Kidney (tissue), 14 donors: ENCODE results near the gene DLG4. TPM values are rescaled to one million over a fixed set of nuclear protein-coding genes. Genes with fewer than 3 reads are reported as not detected.

Experiments
- DNase-seq, 5 donors: peaks; one replicate each; pipeline ENCODE4 v3.0.0-alpha.2; 2013 to 2020
- FAIRE-seq: peaks from 2 replicates; lab custom pipeline; 2012; peaks lifted over from hg19 to GRCh38; lab: Jason Lieb, UNC
- H3K27ac ChIP-seq, 2 donors: one replicate each; pipeline ENCODE4 v1.7.0; 2013; ENCODE audit warnings: low read depth in 2 of 2, low read length in 2 of 2, inconsistent platforms in 1 of 2
- H3K27me3 ChIP-seq: one replicate; pipeline ENCODE4 v1.7.1; 2013; ENCODE audit warnings: low read length, inconsistent platforms; ENCODE audit not compliant: control insufficient read depth, insufficient read depth
- H3K36me3 ChIP-seq, 3 donors: one replicate each; pipeline versions ENCODE4 v1.7.0 to v1.7.1; 2013; ENCODE audit warnings: low read length in 3 of 3, control low read depth in 1 of 3, inconsistent platforms in 1 of 3; ENCODE audit not compliant: insufficient read depth in 3 of 3, control insufficient read depth in 2 of 3
- H3K4me1 ChIP-seq, 3 donors: one replicate each; pipeline versions ENCODE4 v1.7.0 to v1.7.1; 2013; ENCODE audit warnings: low read length in 3 of 3, inconsistent platforms in 1 of 3, low read depth in 1 of 3; ENCODE audit not compliant: control insufficient read depth in 2 of 3, insufficient read depth in 2 of 3
- H3K4me3 ChIP-seq, 3 donors: one replicate each; pipeline versions ENCODE4 v1.7.0 to v1.8.1; 2013; ENCODE audit warnings: low read length in 3 of 3, control low read depth in 1 of 3, inconsistent platforms in 1 of 3
- H3K9ac ChIP-seq, 3 donors: one replicate each; pipeline versions ENCODE4 v1.7.0 to v1.7.1; 2013; ENCODE audit warnings: low read length in 3 of 3, control low read depth in 1 of 3, inconsistent platforms in 1 of 3
- H3K9me3 ChIP-seq, 3 donors: one replicate each; pipeline versions ENCODE4 v1.7.0 to v1.7.1; 2013; ENCODE audit warnings: low read length in 3 of 3, control low read depth in 1 of 3, inconsistent platforms in 1 of 3; ENCODE audit not compliant: control insufficient read depth in 2 of 3, insufficient read depth in 1 of 3
- intact Hi-C: fragments of 100-400 bp; cut with DNase I; formaldehyde crosslinking; loops from one replicate; pipeline ENCODE4 v1.11.1; 2022
- polyA plus RNA-seq: library from polyadenylated mRNA; stranded (reverse); fragments of 350-450 nt; fragmentation: Illumina TruSeq; extraction: RNeasy Lipid Tissue Mini Kit (QIAGEN cat#74804); gene quantifications from one replicate; pipeline ENCODE4 v1.2.3, GENCODE V29; 2014; ENCODE audit warnings: low read depth, low replicate concordance; ENCODE audit not compliant: insufficient read depth
- total RNA-seq: library from RNA; stranded (reverse); fragmentation: NEBNext Ultra II Directional; extraction: Animal tissue kit (Norgen Biotek cat#: 25700); gene quantifications from one replicate; pipeline ENCODE4 v1.2.1, GENCODE V29; 2021
- TF ChIP-seq, protein P1 (sequence below): IDR thresholded peaks from 3 replicates; pipeline ENCODE4 v1.5.1; 2012; ENCODE audit warnings: mild to moderate bottlenecking, moderate library complexity, borderline replicate concordance; ENCODE audit not compliant: insufficient read depth; ENCODE audit errors: extremely low read depth
- donor health status: control.
- donor health status: control.
- donor health status: control.
- donor health status: control.
- donor health status: control.
- donor health status: DM: yes; HTN: yes; CAD: no.
- donor health status: Normal renal cell carcinoma (clear cell type).

Gene DLG4
- total and polyA plus RNA-seq, 2 donors from 2014 or later = 6.6 to 18.9 TPM

GRCh38 chr17:7262935-7263800, 43.5 kb upstream of the DLG4 start:
- H3K36me3 ChIP-seq = peaks cover 0 to 2% (median 0%) of the 10 kb centered on the region in 3 donors
- H3K4me3 ChIP-seq = peak overlapping the region; percentile 53 to 74 (median 72)
- no peaks in the 10 kb centered on the region for H3K9me3 ChIP-seq
- intact Hi-C loops = no loop called here
- peak; percentile 78 to 91 (median 87) for DNase-seq
- peak overlapping the region; percentile 46 to 77 (median 49) for H3K9ac ChIP-seq
- FAIRE-seq = no peak
- peaks cover 0 to 21% (median 3%) of the 10 kb centered on the region in 3 donors for H3K4me1 ChIP-seq
- TF ChIP-seq, protein P1, sequence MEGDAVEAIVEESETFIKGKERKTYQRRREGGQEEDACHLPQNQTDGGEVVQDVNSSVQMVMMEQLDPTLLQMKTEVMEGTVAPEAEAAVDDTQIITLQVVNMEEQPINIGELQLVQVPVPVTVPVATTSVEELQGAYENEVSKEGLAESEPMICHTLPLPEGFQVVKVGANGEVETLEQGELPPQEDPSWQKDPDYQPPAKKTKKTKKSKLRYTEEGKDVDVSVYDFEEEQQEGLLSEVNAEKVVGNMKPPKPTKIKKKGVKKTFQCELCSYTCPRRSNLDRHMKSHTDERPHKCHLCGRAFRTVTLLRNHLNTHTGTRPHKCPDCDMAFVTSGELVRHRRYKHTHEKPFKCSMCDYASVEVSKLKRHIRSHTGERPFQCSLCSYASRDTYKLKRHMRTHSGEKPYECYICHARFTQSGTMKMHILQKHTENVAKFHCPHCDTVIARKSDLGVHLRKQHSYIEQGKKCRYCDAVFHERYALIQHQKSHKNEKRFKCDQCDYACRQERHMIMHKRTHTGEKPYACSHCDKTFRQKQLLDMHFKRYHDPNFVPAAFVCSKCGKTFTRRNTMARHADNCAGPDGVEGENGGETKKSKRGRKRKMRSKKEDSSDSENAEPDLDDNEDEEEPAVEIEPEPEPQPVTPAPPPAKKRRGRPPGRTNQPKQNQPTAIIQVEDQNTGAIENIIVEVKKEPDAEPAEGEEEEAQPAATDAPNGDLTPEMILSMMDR = no peak
- H3K27ac ChIP-seq = peak overlapping the region; percentile 88 to 89
- H3K27me3 ChIP-seq = no peaks in the 10 kb centered on the region

DNA sequence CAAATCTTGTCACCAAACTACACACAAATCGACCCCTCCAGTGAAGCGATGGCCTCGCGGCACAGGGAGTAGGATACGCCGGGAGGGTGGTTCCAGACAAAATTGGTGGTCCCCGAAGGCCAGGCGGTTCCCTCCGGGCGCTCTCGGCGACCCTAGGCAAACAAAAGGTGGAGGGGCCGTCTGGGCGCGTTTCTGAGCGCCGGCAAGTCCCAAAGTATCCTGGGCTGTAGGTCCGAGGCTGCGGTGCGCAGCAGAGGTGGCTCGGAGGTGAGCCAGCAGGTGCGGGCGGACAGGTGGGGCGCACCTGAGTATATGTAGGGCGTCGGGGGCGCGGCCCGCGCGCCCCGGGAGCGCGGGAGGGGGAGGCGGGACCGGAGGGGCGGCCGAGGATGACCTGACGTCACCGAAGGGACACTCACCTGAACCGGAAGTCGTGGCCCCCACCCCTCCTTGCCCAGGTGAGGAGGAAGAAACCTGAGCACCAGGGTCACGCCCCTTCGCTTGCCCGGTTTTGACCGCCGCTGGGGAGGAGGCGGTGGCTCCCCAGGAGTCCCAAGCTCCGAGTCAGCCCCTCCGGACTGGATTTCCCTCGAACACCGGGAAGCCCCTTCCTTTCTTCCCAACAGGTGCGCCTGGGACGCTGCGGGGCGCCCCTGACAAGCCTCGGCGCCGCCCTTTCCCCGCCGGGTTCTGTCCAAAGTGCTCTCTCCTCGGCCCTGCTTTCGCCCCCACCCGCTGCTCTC, 42.7 kb upstream of the DLG4 start, which contains the start of gene CLDN7:
Gene CLDN7 (minus strand): TSS at position 287 of the 743 bp plus-strand sequence. CDS start 435 bp downstream, outside the sequence.
- TF ChIP-seq, protein P1 = no peak
- Histone ChIP-seq H3K27ac (peak within 1 kb of the TSS; percentile 89), H3K9me3 (no peaks in the 10 kb centered on the region), H3K4me1 (peaks cover 0 to 21% (median 3%) of the 10 kb centered on the region in 3 donors), H3K36me3 (peaks cover 0 to 2% (median 2%) of the 10 kb centered on the region in 3 donors), H3K4me3 (peak within 1 kb of the TSS; percentile 68 to 74 (median 72)), H3K27me3 (no peaks in the 10 kb centered on the region), H3K9ac (peak within 1 kb of the TSS; percentile 46 to 96 (median 49))
- intact Hi-C loops = no loop called here
- FAIRE-seq (no peak), DNase-seq (peak; percentile 86 to 97 (median 91))

DNA sequence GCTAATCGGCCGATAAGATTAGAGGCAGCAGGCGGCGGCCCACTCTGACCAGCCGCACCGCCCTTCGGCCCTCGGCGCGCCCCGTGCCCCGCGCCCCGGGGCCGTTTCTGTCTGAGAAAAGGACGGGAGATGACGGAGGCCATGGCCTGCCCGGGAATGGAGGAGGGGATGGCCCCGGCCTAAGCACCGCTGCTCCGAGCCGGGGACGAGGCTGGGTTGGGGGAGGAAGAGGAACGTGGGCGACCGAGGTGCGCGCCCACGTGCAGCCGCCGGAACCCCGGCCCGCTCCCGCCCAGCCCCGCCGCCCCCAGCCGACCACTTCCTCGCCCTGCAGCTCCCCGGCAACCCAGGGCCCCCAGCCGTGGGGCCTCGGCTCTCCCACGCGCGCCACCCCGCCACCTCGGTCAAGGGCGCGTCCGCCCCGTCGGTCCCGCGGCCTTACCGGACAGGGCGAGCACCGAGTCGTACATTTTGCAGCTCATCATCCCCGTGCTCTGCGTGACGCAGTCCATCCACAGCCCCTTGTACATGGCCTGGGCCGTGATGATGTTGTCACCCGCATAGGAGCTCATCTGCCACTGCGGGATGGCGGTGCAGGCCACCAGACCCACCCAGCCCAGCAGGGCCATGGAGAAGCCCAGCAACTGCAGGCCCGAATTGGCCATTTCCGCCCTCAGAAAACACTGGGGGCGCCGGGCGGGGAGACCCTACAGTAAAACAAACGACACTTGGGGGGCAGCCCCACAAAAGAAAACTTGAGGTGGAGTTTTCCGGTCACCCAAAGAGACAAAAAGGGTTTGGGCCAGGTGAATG, 41.9 kb upstream of the DLG4 start:
- TF ChIP-seq, protein P1 = no peak
- H3K36me3 ChIP-seq = peaks cover 0 to 8% (median 4%) of the 10 kb centered on the region in 3 donors
- H3K9me3 ChIP-seq = no peaks in the 10 kb centered on the region
- peak overlapping the region; percentile 8 to 96 (median 20) for H3K9ac ChIP-seq
- H3K4me3 ChIP-seq = peak overlapping the region; percentile 57 to 74 (median 68)
- FAIRE-seq (no peak), DNase-seq (peak in 2 of 5 donors; percentile 26 to 66)
- peak overlapping the region; percentile 89 for H3K27ac ChIP-seq
- H3K4me1 ChIP-seq = peaks cover 0 to 21% (median 3%) of the 10 kb centered on the region in 3 donors
- H3K27me3 ChIP-seq = no peaks in the 10 kb centered on the region
- intact Hi-C loops = no loop called here
